HG02623 (cell line): ENCODE results near the gene SCAI.

Experiments used
- ATAC-seq: cut with Tn5 transposase; IDR thresholded peaks from one replicate; pipeline ENCODE4 v1.9.1; 2021; ENCODE audit warnings: moderate library complexity; ENCODE audit not compliant: unreplicated experiment

The SCAI gene

DNA sequence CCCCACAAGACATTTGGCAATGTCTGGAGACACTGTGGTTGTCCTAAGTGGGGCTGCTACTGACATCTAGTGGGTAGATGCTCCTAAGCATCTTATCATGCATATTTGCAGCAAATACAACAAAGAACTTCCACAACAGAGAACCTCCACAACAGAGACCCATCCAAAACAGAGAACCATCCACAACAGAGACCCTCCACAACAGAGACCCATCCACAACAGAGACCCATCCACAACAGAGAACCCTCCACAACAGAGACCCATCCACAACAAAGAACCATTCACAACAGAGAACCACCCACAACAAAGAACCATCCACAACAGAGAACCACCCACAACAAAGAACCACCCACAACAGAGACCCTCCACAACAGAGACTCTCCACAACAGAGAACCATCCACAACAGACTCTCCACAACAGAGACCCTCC is 248.6 kb downstream of the SCAI start:
- ATAC-seq = no peak

DNA sequence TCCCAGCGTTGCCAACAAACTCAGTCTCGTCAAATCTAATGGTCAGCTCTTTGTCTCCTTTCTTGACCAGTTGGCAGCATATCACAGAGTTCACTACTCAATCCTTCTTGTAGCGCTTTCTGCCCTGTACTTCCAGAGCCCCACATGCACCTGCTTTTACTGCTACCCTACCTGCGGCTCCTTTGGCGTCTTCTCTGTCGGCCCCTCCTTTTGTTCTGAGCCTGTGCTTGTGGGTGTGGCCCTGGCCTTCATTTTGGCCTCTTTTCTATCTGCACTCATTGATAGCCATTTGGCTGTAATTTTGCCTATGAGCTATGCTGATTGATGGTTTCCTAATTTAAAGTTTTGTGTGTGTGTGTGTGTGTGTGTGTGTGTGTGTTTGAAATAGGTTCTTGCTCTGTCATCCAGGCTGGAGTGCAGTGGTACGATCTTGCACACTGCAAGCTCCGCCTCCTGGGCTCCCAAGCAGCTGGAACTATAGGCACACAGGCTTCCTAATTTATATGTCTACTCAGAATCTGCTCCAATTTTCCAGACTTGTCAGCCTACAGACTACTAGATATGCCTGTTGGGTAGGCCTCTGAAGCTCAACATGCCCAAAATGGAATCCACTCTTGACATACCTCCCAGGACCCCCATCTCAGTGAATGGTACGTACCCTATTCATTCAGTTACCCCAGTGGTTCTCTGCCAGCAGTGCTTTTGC is 249.1 kb downstream of the SCAI start:
- ATAC-seq = no peak
